PC-9 (cell line): ENCODE results near the gene BMERB1. TPM values are rescaled to one million over a fixed set of nuclear protein-coding genes. Genes with fewer than 3 reads are reported as not detected.

Experiments
- BruUV-seq: library from RNA; stranded (reverse); fragments of 400-500 nt; replicated peaks from 2 replicates; lab custom pipeline; 2021; lab: Mats Ljungman, UMichigan
- CTCF ChIA-PET: fragments of 300-600 bp; sonication (Branson Sonifier 250); formaldehyde crosslinking; loops from one replicate; lab custom pipeline; 2022; ENCODE audit warnings: antibody characterized with exemption; lab: Charles Lee
- POLR2A ChIA-PET: fragments of 300-600 bp; sonication (Branson Sonifier 250); formaldehyde crosslinking; loops from one replicate; lab custom pipeline; 2022; ENCODE audit warnings: antibody characterized with exemption; ENCODE audit not compliant: unreplicated experiment; lab: Charles Lee
- DNase-seq, 2 experiments: peaks; one replicate each; pipeline versions ENCODE4 v3.0.0 to v3.0.0-alpha.2; 2015 to 2022; ENCODE audit warnings: mixed read lengths in 1 of 2
- H2AFZ ChIP-seq: fragments of 200-600 bp; sonication (generic); 2 replicates; pipeline ENCODE4 v1.8.1; 2017; ENCODE audit warnings: antibody characterized with exemption
- H3F3A ChIP-seq: fragments of 200-600 bp; sonication (generic); 2 replicates; pipeline ENCODE4 v1.8.1; 2017; ENCODE audit warnings: antibody characterized with exemption, mild to moderate bottlenecking, low read depth; ENCODE audit not compliant: insufficient read depth
- H3K27ac ChIP-seq: fragments of 200-600 bp; sonication (generic); 2 replicates; pipeline ENCODE4 v1.6.1; 2016; ENCODE audit warnings: mixed run types
- H3K27me3 ChIP-seq: fragments of 200-600 bp; sonication (generic); 2 replicates; pipeline ENCODE4 v1.6.1; 2016; ENCODE audit warnings: low read depth, mixed run types; ENCODE audit not compliant: insufficient read depth
- H3K36me3 ChIP-seq: fragments of 200-600 bp; sonication (generic); 2 replicates; pipeline ENCODE4 v1.6.1; 2016; ENCODE audit warnings: low read depth, mixed run types
- H3K4me1 ChIP-seq: fragments of 200-600 bp; sonication (generic); replicated peaks from 2 replicates; pipeline ENCODE4 v1.6.1; 2016; ENCODE audit warnings: mixed run types; ENCODE audit not compliant: insufficient read depth
- H3K4me2 ChIP-seq: fragments of 200-600 bp; sonication (generic); 2 replicates; pipeline ENCODE4 v1.6.1; 2017; ENCODE audit warnings: mixed run types
- H3K4me3 ChIP-seq: fragments of 200-600 bp; sonication (generic); 2 replicates; pipeline ENCODE4 v1.6.1; 2016; ENCODE audit warnings: mixed run types
- H3K79me2 ChIP-seq: fragments of 200-600 bp; sonication (generic); 2 replicates; pipeline ENCODE4 v1.6.1; 2017; ENCODE audit warnings: low read depth, mixed run types
- H3K9me2 ChIP-seq: fragments of 200-600 bp; sonication (generic); 2 replicates; pipeline ENCODE4 v1.8.1; 2017; ENCODE audit warnings: mild to moderate bottlenecking; ENCODE audit not compliant: insufficient read depth
- H3K9me3 ChIP-seq: fragments of 200-600 bp; sonication (generic); 2 replicates; pipeline ENCODE4 v1.8.1; 2016; ENCODE audit warnings: low read depth; ENCODE audit not compliant: insufficient read depth
- H4K20me1 ChIP-seq: fragments of 200-600 bp; sonication (generic); 2 replicates; pipeline ENCODE4 v1.8.1; 2017; ENCODE audit not compliant: insufficient read depth
- EZH2 ChIP-seq: fragments of 200-600 bp; sonication (generic); IDR thresholded peaks from 2 replicates; pipeline ENCODE4 v1.8.0; 2017; ENCODE audit warnings: antibody characterized with exemption, low read depth
- intact Hi-C: fragments of 100-400 bp; cut with micrococcal nuclease; formaldehyde crosslinking; loops from one replicate; pipeline ENCODE4 v1.10.0; 2022; ENCODE audit not compliant: unreplicated experiment
- total RNA-seq: library from RNA; stranded (reverse); gene quantifications from 2 replicates; pipeline ENCODE4 v1.2.3, GENCODE V29; 2021
- TF ChIP-seq, protein P1 (sequence below): fragments of 200-600 bp; sonication (generic); conservative IDR thresholded peaks from 2 replicates; pipeline ENCODE4 v1.6.1; 2017; ENCODE audit warnings: mixed run types, antibody characterized with exemption, mild to moderate bottlenecking, moderate library complexity

BMERB1 gene
- total RNA-seq, 1 experiment from 2014 or later, result 4.3 TPM

DNA sequence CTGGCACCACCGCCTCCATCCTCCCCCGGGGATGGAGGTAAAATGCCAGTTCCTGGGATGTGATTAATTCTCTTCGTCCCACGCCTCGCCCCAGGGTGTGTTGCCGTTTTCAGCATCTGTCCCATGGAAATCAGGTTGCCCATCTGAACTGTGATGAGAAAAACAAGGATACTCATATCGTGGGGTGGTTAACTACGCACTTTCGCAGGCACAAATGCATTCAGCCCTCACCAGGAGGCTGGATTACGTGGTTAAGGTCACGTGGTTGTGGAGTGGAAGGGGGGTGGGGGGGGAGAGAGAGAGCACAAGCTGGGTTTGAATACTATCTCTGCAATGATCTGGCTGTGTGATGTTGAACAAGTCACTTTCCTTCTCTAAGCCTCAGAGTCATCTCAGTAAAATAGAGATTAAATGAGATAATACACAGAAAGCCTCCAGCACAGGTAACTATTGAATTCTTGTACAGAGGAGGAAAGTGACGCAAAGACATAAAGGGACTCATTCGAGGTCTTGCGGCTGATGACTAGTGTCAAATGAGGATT is 74.7 kb downstream of the BMERB1 start:
- Histone ChIP-seq H3K4me1 (peaks cover 14% of the 10 kb centered on the region), H2AFZ (no peak overlapping the region), H4K20me1 (no peaks in the 10 kb centered on the region), H3K9me2 (no peaks in the 10 kb centered on the region), H3K9me3 (no peaks in the 10 kb centered on the region), H3K36me3 (no peaks in the 10 kb centered on the region), H3K79me2 (no peaks in the 10 kb centered on the region), H3K4me2 (no peak overlapping the region), H3K4me3 (no peak overlapping the region), H3K27me3 (no peaks in the 10 kb centered on the region), H3F3A (peaks cover 16% of the 10 kb centered on the region; the same call in 1 of the 2 replicates), H3K27ac (no peak overlapping the region)
- ChIA-PET CTCF (no interaction called here), POLR2A (interaction anchor here (0.5 kb wide), 1 partner anchor 12 kb away, joined by 4 read pairs; no protein-coding TSS in a partner anchor)
- no peak for DNase-seq
- BruUV-seq, result no TSS peak
- intact Hi-C loops, result no loop called here
- TF ChIP-seq, protein P1, sequence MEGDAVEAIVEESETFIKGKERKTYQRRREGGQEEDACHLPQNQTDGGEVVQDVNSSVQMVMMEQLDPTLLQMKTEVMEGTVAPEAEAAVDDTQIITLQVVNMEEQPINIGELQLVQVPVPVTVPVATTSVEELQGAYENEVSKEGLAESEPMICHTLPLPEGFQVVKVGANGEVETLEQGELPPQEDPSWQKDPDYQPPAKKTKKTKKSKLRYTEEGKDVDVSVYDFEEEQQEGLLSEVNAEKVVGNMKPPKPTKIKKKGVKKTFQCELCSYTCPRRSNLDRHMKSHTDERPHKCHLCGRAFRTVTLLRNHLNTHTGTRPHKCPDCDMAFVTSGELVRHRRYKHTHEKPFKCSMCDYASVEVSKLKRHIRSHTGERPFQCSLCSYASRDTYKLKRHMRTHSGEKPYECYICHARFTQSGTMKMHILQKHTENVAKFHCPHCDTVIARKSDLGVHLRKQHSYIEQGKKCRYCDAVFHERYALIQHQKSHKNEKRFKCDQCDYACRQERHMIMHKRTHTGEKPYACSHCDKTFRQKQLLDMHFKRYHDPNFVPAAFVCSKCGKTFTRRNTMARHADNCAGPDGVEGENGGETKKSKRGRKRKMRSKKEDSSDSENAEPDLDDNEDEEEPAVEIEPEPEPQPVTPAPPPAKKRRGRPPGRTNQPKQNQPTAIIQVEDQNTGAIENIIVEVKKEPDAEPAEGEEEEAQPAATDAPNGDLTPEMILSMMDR, result no peak
- no peak for TF ChIP-seq EZH2

GRCh38 chr16:15509593-15510535 is 75.5 kb downstream of the BMERB1 start:
- Histone ChIP-seq H3K4me1 (peaks cover 14% of the 10 kb centered on the region), H3K36me3 (no peaks in the 10 kb centered on the region), H3K4me2 (no peak overlapping the region), H3K4me3 (no peak overlapping the region), H3K9me3 (no peaks in the 10 kb centered on the region), H2AFZ (no peak overlapping the region), H3K79me2 (no peaks in the 10 kb centered on the region), H3K27me3 (no peaks in the 10 kb centered on the region), H3K9me2 (no peaks in the 10 kb centered on the region), H4K20me1 (no peaks in the 10 kb centered on the region), H3K27ac (no peak overlapping the region), H3F3A (peaks cover 16% of the 10 kb centered on the region; the same call in 1 of the 2 replicates)
- no peak for TF ChIP-seq EZH2
- TF ChIP-seq, protein P1, result no peak
- intact Hi-C loops, result no loop called here
- no peak for DNase-seq
- no TSS peak for BruUV-seq
- ChIA-PET CTCF (no interaction called here), POLR2A (interaction anchor here (0.5 kb wide), 1 partner anchor 12 kb away, joined by 4 read pairs; no protein-coding TSS in a partner anchor)

- no peaks in the 10 kb centered on the region for H3K27me3 ChIP-seq
- CTCF ChIA-PET, result no interaction called here
Observed at GRCh38 chr16:15510992-15511391, 76.6 kb downstream of the BMERB1 start.

More at GRCh38 chr16:15510992-15511391, 76.6 kb downstream of the BMERB1 start:
- no peak for TF ChIP-seq EZH2
- TF ChIP-seq, protein P1, result no peak
- BruUV-seq, result no TSS peak
- intact Hi-C loops, result no loop called here
- Histone ChIP-seq H3K4me1 (peaks cover 14% of the 10 kb centered on the region), H3F3A (peaks cover 16% of the 10 kb centered on the region; the same call in 1 of the 2 replicates), H3K9me2 (no peaks in the 10 kb centered on the region), H3K4me2 (no peak overlapping the region), H3K27ac (no peak overlapping the region), H3K4me3 (no peak overlapping the region), H3K9me3 (no peaks in the 10 kb centered on the region), H3K79me2 (no peaks in the 10 kb centered on the region), H3K36me3 (no peaks in the 10 kb centered on the region), H2AFZ (no peak overlapping the region), H4K20me1 (no peaks in the 10 kb centered on the region)
- no peak for DNase-seq
- POLR2A ChIA-PET, result no interaction called here
